HCT116 (cell line): Measurements from ENCODE around the gene ACER1. TPM values are rescaled to one million over a fixed set of nuclear protein-coding genes. Genes with fewer than 3 reads are reported as not detected.

ENCODE experiments used
- ATAC-seq: fragments of 200-7000 bp; cut with Tn5 transposase; 2 replicates; pipeline ENCODE4 v1.9.1; 2020; ENCODE audit warnings: mild to moderate bottlenecking, moderate library complexity
- BruUV-seq: library from RNA; stranded (reverse); fragments of 400-500 nt; replicated peaks from 2 replicates; lab custom pipeline; 2021; lab: Mats Ljungman, UMichigan
- CTCF ChIA-PET: fragments of 300-600 bp; sonication (Branson Sonifier 250); formaldehyde crosslinking; loops from one replicate; lab custom pipeline; 2021; ENCODE audit warnings: antibody characterized with exemption; lab: Charles Lee
- POLR2A ChIA-PET: fragments of 300-600, 350-600 bp; sonication (Branson Sonifier 250); formaldehyde crosslinking; loops from one replicate; lab custom pipeline; 2021; ENCODE audit warnings: antibody characterized with exemption; lab: Charles Lee
- RAD21 ChIA-PET, 2 experiments: fragments of 300-600 bp; sonication (Branson Sonifier 250); formaldehyde crosslinking; loops; one replicate each; lab custom pipeline; 2023; ENCODE audit warnings: low total read pairs in 2 of 2; ENCODE audit not compliant: uncharacterized antibody in 2 of 2, unreplicated experiment in 2 of 2, low non-redundant PET in 1 of 2; lab: Charles Lee
- DNase-seq: peaks from one replicate; pipeline ENCODE4 v3.0.0-alpha.2; 2010; ENCODE audit warnings: low read depth, low spot score
- H2AFZ ChIP-seq: fragments of 200-600 bp; shearing (Covaris generic), sonication (generic); 2 replicates; pipeline ENCODE4 v1.6.1; 2017; ENCODE audit warnings: low read depth, mixed run types, mixed read lengths, antibody characterized with exemption, low read length; ENCODE audit not compliant: poor library complexity, severe bottlenecking
- H3K27ac ChIP-seq: 2 replicates; pipeline ENCODE4 v1.5.1; 2012; ENCODE audit warnings: low read depth, low read length
- H3K27me3 ChIP-seq: fragments of 200-600 bp; sonication (generic); 2 replicates; pipeline ENCODE4 v1.6.1; 2016; ENCODE audit warnings: mixed run types, low read length, mixed read lengths; ENCODE audit not compliant: insufficient read depth
- H3K36me3 ChIP-seq, 2 experiments: fragments of 200-500 bp in 1 of 2; fragments of 200-600 bp in 1 of 2; sonication (Bioruptor generic) in 1 of 2; sonication (generic) in 1 of 2; 2 replicates each; pipeline versions ENCODE4 v1.5.1 to v1.6.1; 2014 to 2016; ENCODE audit warnings: low read length in 2 of 2, inconsistent platforms in 1 of 2, mixed read lengths in 1 of 2, mixed run types in 1 of 2; ENCODE audit not compliant: insufficient read depth in 2 of 2, control insufficient read depth in 1 of 2
- H3K4me1 ChIP-seq, 2 experiments: fragments of 200-600 bp in 1 of 2; sonication (generic) in 1 of 2; 2 replicates each; pipeline versions ENCODE4 v1.5.1 to v1.6.1; 2012 to 2017; ENCODE audit warnings: low read length in 2 of 2, inconsistent platforms in 1 of 2, mild to moderate bottlenecking in 1 of 2, mixed read lengths in 1 of 2, mixed run types in 1 of 2, moderate library complexity in 1 of 2; ENCODE audit not compliant: insufficient read depth in 2 of 2, control insufficient read depth in 1 of 2
- H3K4me2 ChIP-seq: fragments of 200-600 bp; sonication (generic); 2 replicates; pipeline ENCODE4 v1.6.1; 2017; ENCODE audit warnings: mixed run types, low read length, mixed read lengths
- H3K4me3 ChIP-seq, 2 experiments: fragments of 200-600 bp in 1 of 2; sonication (generic) in 1 of 2; replicated peaks in 1 of 2; 2 replicates each; pipeline ENCODE4 v1.5.1; 2011 to 2016; ENCODE audit warnings: low read length in 2 of 2, control low read depth in 1 of 2, low read depth in 1 of 2, mild to moderate bottlenecking in 1 of 2, mixed read lengths in 1 of 2, mixed run types in 1 of 2
- H3K79me2 ChIP-seq: fragments of 200-600 bp; sonication (generic); 2 replicates; pipeline ENCODE4 v1.6.1; 2017; ENCODE audit warnings: mild to moderate bottlenecking, mixed run types, low read length, moderate library complexity, mixed read lengths; ENCODE audit not compliant: insufficient read depth
- H3K9ac ChIP-seq: fragments of 200-600 bp; sonication (generic); 2 replicates; pipeline ENCODE4 v1.6.1; 2016; ENCODE audit warnings: low read length, mixed read lengths
- H3K9me2 ChIP-seq: fragments of 200-600 bp; sonication (generic), shearing (Covaris generic); 2 replicates; pipeline ENCODE4 v1.6.1; 2017; ENCODE audit warnings: mixed run types, mild to moderate bottlenecking, moderate library complexity; ENCODE audit not compliant: insufficient read depth
- H3K9me3 ChIP-seq, 2 experiments: fragments of 200-500 bp in 1 of 2; fragments of 200-600 bp in 1 of 2; sonication (Bioruptor generic) in 1 of 2; sonication (generic) in 1 of 2; 2 replicates each; pipeline ENCODE4 v1.6.1; 2014 to 2017; ENCODE audit warnings: low read length in 2 of 2, mixed read lengths in 2 of 2, inconsistent platforms in 1 of 2, low read depth in 1 of 2, mild to moderate bottlenecking in 1 of 2, mixed run types in 1 of 2, moderate library complexity in 1 of 2; ENCODE audit not compliant: control insufficient read depth in 1 of 2, insufficient read depth in 1 of 2
- H4K20me1 ChIP-seq: fragments of 200-600 bp; sonication (generic), shearing (Covaris generic); 2 replicates; pipeline ENCODE4 v1.6.1; 2017; ENCODE audit warnings: mixed run types, mild to moderate bottlenecking, moderate library complexity; ENCODE audit not compliant: insufficient read depth
- ATF3 ChIP-seq: IDR thresholded peaks from 2 replicates; pipeline ENCODE4 v1.6.1; 2012
- CEBPB ChIP-seq: IDR thresholded peaks from 2 replicates; pipeline ENCODE4 v1.6.1; 2012; ENCODE audit warnings: low read depth
- CTCF ChIP-seq, 3 experiments: fragments of 200-600 bp in 1 of 3; sonication (generic) in 1 of 3; IDR thresholded peaks in 2 of 3; conservative IDR thresholded peaks in 1 of 3; 2 replicates each; pipeline ENCODE4 v1.5.1; 2012 to 2017; ENCODE audit warnings: low read depth in 2 of 3, low read length in 2 of 3, antibody characterized with exemption in 1 of 3, borderline replicate concordance in 1 of 3, control low read depth in 1 of 3, mild to moderate bottlenecking in 1 of 3, mixed read lengths in 1 of 3, mixed run types in 1 of 3, moderate library complexity in 1 of 3; ENCODE audit not compliant: insufficient read depth in 1 of 3
- EGR1 ChIP-seq: IDR thresholded peaks from 2 replicates; pipeline ENCODE4 v1.6.1; 2012; ENCODE audit warnings: low read depth
- ELF1 ChIP-seq: IDR thresholded peaks from 2 replicates; pipeline ENCODE4 v1.6.1; 2012; ENCODE audit warnings: low read depth, borderline replicate concordance
- EZH2phosphoT487 ChIP-seq: fragments of 200-600 bp; IDR thresholded peaks from 2 replicates; pipeline ENCODE4 v1.6.1; 2018; ENCODE audit warnings: antibody characterized with exemption, borderline replicate concordance
- FOSL1 ChIP-seq: IDR thresholded peaks from 2 replicates; pipeline ENCODE4 v1.6.1; 2012; ENCODE audit warnings: low read depth
- JUND ChIP-seq: IDR thresholded peaks from 2 replicates; pipeline ENCODE4 v1.6.1; 2012
- POLR2A ChIP-seq: IDR thresholded peaks from 2 replicates; pipeline ENCODE4 v1.7.0; 2011; ENCODE audit warnings: borderline replicate concordance; ENCODE audit not compliant: insufficient read depth, insufficient read length; ENCODE audit errors: extremely low read depth
- POLR2AphosphoS5 ChIP-seq: IDR thresholded peaks from 2 replicates; pipeline ENCODE4 v1.6.1; 2011; ENCODE audit warnings: mild to moderate bottlenecking, low read depth, low read length, moderate library complexity
- RAD21 ChIP-seq: IDR thresholded peaks from 2 replicates; pipeline ENCODE4 v1.6.1; 2012; ENCODE audit warnings: low read depth, mild to moderate bottlenecking
- SIN3A ChIP-seq: IDR thresholded peaks from 2 replicates; pipeline ENCODE4 v1.6.1; 2012; ENCODE audit warnings: low read depth
- SP1 ChIP-seq: IDR thresholded peaks from 2 replicates; pipeline ENCODE4 v1.6.1; 2012; ENCODE audit warnings: low read depth
- SRF ChIP-seq: IDR thresholded peaks from 2 replicates; pipeline ENCODE4 v1.6.1; 2012; ENCODE audit warnings: low read depth
- TCF7L2 ChIP-seq: IDR thresholded peaks from 2 replicates; pipeline ENCODE4 v1.7.0; 2011; ENCODE audit warnings: borderline replicate concordance, inconsistent platforms; ENCODE audit not compliant: insufficient read depth, insufficient read length; ENCODE audit errors: extremely low read depth
- YY1 ChIP-seq: IDR thresholded peaks from 2 replicates; pipeline ENCODE4 v1.6.1; 2011; ENCODE audit warnings: low read length, low read depth, moderate library complexity, mild to moderate bottlenecking; ENCODE audit not compliant: insufficient replicate concordance; ENCODE audit errors: extremely low read depth
- ZBTB33 ChIP-seq: IDR thresholded peaks from 2 replicates; pipeline ENCODE4 v1.6.1; 2011; ENCODE audit warnings: mild to moderate bottlenecking, low read length, moderate library complexity; ENCODE audit not compliant: insufficient replicate concordance; ENCODE audit errors: extremely low read depth
- ZNF274 ChIP-seq: fragments of 200-500 bp; sonication (Bioruptor generic); IDR thresholded peaks from 2 replicates; pipeline ENCODE4 v1.6.1; 2014; ENCODE audit warnings: mild to moderate bottlenecking, low read depth, low read length, inconsistent platforms
- intact Hi-C: fragments of 100-400 bp; cut with micrococcal nuclease; formaldehyde crosslinking; loops from 2 replicates; pipeline ENCODE4 v1.10.0; 2022
- total RNA-seq: library from RNA; stranded (reverse); gene quantifications from one replicate; pipeline ENCODE4 v1.2.1, GENCODE V29; 2021; ENCODE audit not compliant: unreplicated experiment

Gene ACER1
- total RNA-seq, 1 experiment from 2014 or later: not detected

- RAD21 ChIA-PET: no interaction called here
These were observed 44.7 kb downstream of the ACER1 start for GRCh38 chr19:6288737-6289136.

More at GRCh38 chr19:6288737-6289136, 44.7 kb downstream of the ACER1 start:
- no TSS peak for BruUV-seq
- H3K27me3 ChIP-seq: no peaks in the 10 kb centered on the region
- H3K4me1 ChIP-seq: no peaks in the 10 kb centered on the region
- H3K27ac ChIP-seq: no peak overlapping the region
- POLR2A ChIA-PET: no interaction called here
- H3K79me2 ChIP-seq: no peaks in the 10 kb centered on the region
- no peak overlapping the region for H3K4me3 ChIP-seq
- DNase-seq: no peak
- no peaks in the 10 kb centered on the region for H4K20me1 ChIP-seq
- no peaks in the 10 kb centered on the region for H3K36me3 ChIP-seq
- H3K4me2 ChIP-seq: no peak overlapping the region
- no peak for ATAC-seq
- no peaks in the 10 kb centered on the region for H3K9me2 ChIP-seq
- no peak for TF ChIP-seq ELF1
- no peak for TF ChIP-seq SIN3A
- TF ChIP-seq ATF3: no peak
- TF ChIP-seq POLR2A: no peak
- no peak for TF ChIP-seq TCF7L2
- no peak for TF ChIP-seq YY1
- TF ChIP-seq SP1: no peak
- TF ChIP-seq ZBTB33: no peak
- no peak for TF ChIP-seq RAD21
- TF ChIP-seq SRF: no peak
- TF ChIP-seq CEBPB: no peak
- no peak for TF ChIP-seq FOSL1
- no peak for TF ChIP-seq CTCF (IDR thresholded peaks at IDR 0.05 in 2 of 3, conservative IDR thresholded peaks at IDR 0.05 in 1 of 3; ENCODE audit: borderline replicate concordance in 1 of 3, insufficient read depth in 1 of 3, low read depth in 2 of 3, low read length in 2 of 3)
- no peak for TF ChIP-seq ZNF274
- no peak for TF ChIP-seq EGR1
- no peak for TF ChIP-seq POLR2AphosphoS5
- TF ChIP-seq JUND: no peak
- no peak for TF ChIP-seq EZH2phosphoT487
- no peak overlapping the region for H3K9ac ChIP-seq
- CTCF ChIA-PET: no interaction called here
- intact Hi-C loops: no loop called here
- no peak overlapping the region for H2AFZ ChIP-seq
- H3K9me3 ChIP-seq: peaks cover 26 to 42% of the 10 kb centered on the region in 2 experiments; a peak in 3 of 4 replicates
